A549 (cell line): ENCODE results near the gene TAX1BP1. TPM values are rescaled to one million over a fixed set of nuclear protein-coding genes. Genes with fewer than 3 reads are reported as not detected.

Source experiments
- ATAC-seq, 2 experiments: fragments of 200-7000 bp in 1 of 2; fragments of >200 bp in 1 of 2; cut with Nextera tagmentation in 1 of 2; cut with Tn5 transposase in 1 of 2; 3 replicates each; pipeline versions ENCODE4 v1.8.0 to v1.9.1; 2018 to 2020; ENCODE audit warnings: mild to moderate bottlenecking in 1 of 2, moderate library complexity in 1 of 2
- CTCF ChIA-PET: fragments of 300-600 bp; sonication (Branson Sonifier 250); formaldehyde crosslinking; extraction: SDS; loops from one replicate; lab custom pipeline; 2021; ENCODE audit warnings: antibody characterized with exemption, inconsistent platforms; lab: Yijun Ruan, JAX
- POLR2A ChIA-PET: fragments of 350-600 bp; formaldehyde crosslinking; extraction: SDS; loops from one replicate; lab custom pipeline; 2021; ENCODE audit warnings: antibody characterized with exemption, inconsistent platforms; lab: Yijun Ruan, JAX
- DNase-seq, 2 experiments: peaks; one replicate each; pipeline versions ENCODE4 v3.0.0 to v3.0.0-alpha.2; 2011 to 2016; ENCODE audit warnings: low read depth in 1 of 2, low spot score in 1 of 2
- FAIRE-seq: peaks from 2 replicates; lab custom pipeline; 2011; peaks lifted over from hg19 to GRCh38; lab: Jason Lieb, UNC
- H3K27ac ChIP-seq, 2 experiments: fragments of >200 bp; sonication (Bioruptor Twin); formaldehyde crosslinking; 3 replicates each; pipeline ENCODE4 v1.5.1; 2016 to 2017
- H3K4me1 ChIP-seq: fragments of >200 bp; sonication (Bioruptor Twin); formaldehyde crosslinking; 3 replicates; pipeline ENCODE4 v1.6.1; 2016
- H3K4me2 ChIP-seq: fragments of >200 bp; sonication (Bioruptor Twin); formaldehyde crosslinking; 3 replicates; pipeline ENCODE4 v1.6.1; 2016
- H3K4me3 ChIP-seq: fragments of >200 bp; sonication (Bioruptor Twin); formaldehyde crosslinking; 3 replicates; pipeline ENCODE4 v1.5.1; 2016
- H3K9me3 ChIP-seq: fragments of >200 bp; sonication (Bioruptor Twin); formaldehyde crosslinking; 3 replicates; pipeline ENCODE4 v1.6.1; 2016
- CEBPB ChIP-seq, 2 experiments: fragments of >200 bp in 1 of 2; sonication (Bioruptor Twin) in 1 of 2; formaldehyde crosslinking in 1 of 2; IDR thresholded peaks; 2 replicates each; pipeline ENCODE4 v1.6.1; 2012 to 2016
- CHD2 ChIP-seq: fragments of 150-350 bp; IDR thresholded peaks from 2 replicates; pipeline ENCODE4 v1.6.1; 2014; ENCODE audit warnings: low read length; ENCODE audit not compliant: partially characterized antibody
- CHD4 ChIP-seq: fragments of 200-600 bp; sonication (generic); IDR thresholded peaks from 2 replicates; pipeline ENCODE4 v1.6.1; 2016; ENCODE audit warnings: antibody characterized with exemption, mild to moderate bottlenecking, borderline replicate concordance
- EHMT2 ChIP-seq: fragments of 200-600 bp; sonication (generic); IDR thresholded peaks from 2 replicates; pipeline ENCODE4 v1.6.1; 2016; ENCODE audit warnings: antibody characterized with exemption, low read depth, mild to moderate bottlenecking, moderate library complexity
- ESRRA ChIP-seq: fragments of 150-350 bp; IDR thresholded peaks from 2 replicates; pipeline ENCODE4 v1.6.1; 2014; ENCODE audit warnings: mild to moderate bottlenecking, low read length, borderline replicate concordance
- GATA3 ChIP-seq: IDR thresholded peaks from 2 replicates; pipeline ENCODE4 v1.6.1; 2012; ENCODE audit warnings: borderline replicate concordance
- HOXA7 ChIP-seq: fragments of 250-450 bp; sonication (Bioruptor Pico); IDR thresholded peaks from 2 replicates; pipeline ENCODE4 v1.5.0; 2020; ENCODE audit warnings: mild to moderate bottlenecking, moderate library complexity
- HOXB5 ChIP-seq: fragments of 250-450 bp; sonication (Bioruptor Pico); IDR thresholded peaks from 2 replicates; pipeline ENCODE4 v1.5.0; 2020; ENCODE audit warnings: mild to moderate bottlenecking, moderate library complexity
- JUN ChIP-seq, 2 experiments: fragments of >200 bp; sonication (Bioruptor Twin); formaldehyde crosslinking; IDR thresholded peaks; 2 replicates in 1 of 2; 3 replicates in 1 of 2; pipeline ENCODE4 v1.6.1; 2016 to 2017
- JUNB ChIP-seq: fragments of >200 bp; sonication (Bioruptor Twin); formaldehyde crosslinking; IDR thresholded peaks from 2 replicates; pipeline ENCODE4 v1.6.1; 2016
- KDM1A ChIP-seq: fragments of 200-600 bp; sonication (generic); IDR thresholded peaks from 2 replicates; pipeline ENCODE4 v1.6.1; 2016; ENCODE audit warnings: low read depth, mild to moderate bottlenecking
- MAFK ChIP-seq: fragments of 450-650 bp; IDR thresholded peaks from 2 replicates; pipeline ENCODE4 v1.6.1; 2014; ENCODE audit not compliant: partially characterized antibody
- MYC ChIP-seq: IDR thresholded peaks from 2 replicates; pipeline ENCODE4 v1.6.1; 2012; ENCODE audit warnings: mild to moderate bottlenecking, inconsistent platforms, low read length, improper control_type of control experiment, borderline replicate concordance
- PHF8 ChIP-seq: fragments of 200-600 bp; sonication (generic); IDR thresholded peaks from 2 replicates; pipeline ENCODE4 v1.6.1; 2016; ENCODE audit warnings: low read depth, mild to moderate bottlenecking, antibody characterized with exemption, moderate library complexity, borderline replicate concordance
- POLR2AphosphoS2 ChIP-seq: conservative IDR thresholded peaks from 2 replicates; pipeline ENCODE4 v1.6.1; 2012; ENCODE audit warnings: low read length, improper control_type of control experiment, inconsistent platforms
- SMC3 ChIP-seq: fragments of >200 bp; sonication (Bioruptor Twin); formaldehyde crosslinking; IDR thresholded peaks from 3 replicates; pipeline ENCODE4 v1.6.1; 2018; ENCODE audit warnings: inconsistent platforms
- SREBF2 ChIP-seq: fragments of 450-650 bp; IDR thresholded peaks from 2 replicates; pipeline ENCODE4 v1.6.1; 2014; ENCODE audit warnings: mild to moderate bottlenecking, moderate library complexity
- TP53 ChIP-seq: fragments of 250-450 bp; sonication (Bioruptor Pico); IDR thresholded peaks from 2 replicates; pipeline ENCODE4 v1.5.0; 2021; ENCODE audit warnings: mild to moderate bottlenecking, moderate library complexity
- ZC3H11A ChIP-seq: fragments of 450-650 bp; IDR thresholded peaks from 2 replicates; pipeline ENCODE4 v1.6.1; 2014; ENCODE audit warnings: antibody characterized with exemption, mild to moderate bottlenecking
- WGBS: methylation state at CpG from one replicate; pipeline ENCODE4 v1.1.6; 2017; ENCODE audit errors: missing lambda C conversion rate; 5-methylcytosine and 5-hydroxymethylcytosine counted together
- polyA plus RNA-seq, 4 experiments: library from polyadenylated mRNA; depleted of rRNA in 3 of 4; stranded (reverse); fragments of >200 nt; fragmentation: RNase III in 1 of 4; extraction: RNeasy Plus Mini Kit Qiagen cat#74134 plus additional on column Dnase treatment in 1 of 4; gene quantifications; 2 replicates in 3 of 4; 3 replicates in 1 of 4; pipeline ENCODE4 v1.2.3, GENCODE V29; 2011 to 2017
- TF ChIP-seq, protein P1 (sequence below): IDR thresholded peaks from 2 replicates; pipeline ENCODE4 v1.6.1; 2012
- TF ChIP-seq, protein P2 (sequence below): fragments of 250-450 bp; sonication (Bioruptor Pico); IDR thresholded peaks from 2 replicates; pipeline ENCODE4 v1.5.0; 2021; ENCODE audit warnings: mild to moderate bottlenecking, moderate library complexity, borderline replicate concordance

Gene TAX1BP1
- polyA plus RNA-seq, 2 of the 4 experiments (the other 2 are of a cell fraction) = 105 to 180 TPM

DNA sequence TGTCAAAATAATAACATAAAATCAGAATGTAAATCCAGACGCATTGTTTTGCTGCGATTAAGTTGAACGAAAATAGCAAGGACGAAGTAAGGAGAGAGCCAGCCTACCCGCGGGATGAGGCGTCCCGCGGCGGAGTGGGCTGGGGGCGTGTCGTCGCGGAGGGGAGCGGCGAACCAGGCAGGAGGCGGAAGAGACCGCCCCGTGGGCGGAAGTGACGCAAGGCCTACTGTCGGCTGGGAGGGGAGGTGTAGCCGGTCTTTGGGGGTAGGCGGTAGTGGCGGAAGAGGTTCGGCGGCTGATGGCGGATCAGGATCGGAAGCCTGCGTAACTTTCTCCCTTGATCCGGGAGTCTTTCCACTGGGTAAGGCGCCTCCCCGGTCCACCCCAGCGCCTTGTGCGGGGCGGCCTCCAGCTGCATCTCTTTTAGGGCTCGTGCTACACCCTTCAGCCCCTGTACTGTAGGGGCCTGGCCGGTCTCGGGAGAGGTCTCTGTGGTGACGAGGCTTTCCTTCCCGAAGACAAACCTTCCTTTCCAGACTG, at the start of gene TAX1BP1 (continued):
- TF ChIP-seq POLR2AphosphoS2 = no peak
- no peak for TF ChIP-seq SREBF2
- no peak for TF ChIP-seq GATA3
- TF ChIP-seq TP53 = peak; percentile 37; the same call in 1 of the 2 replicates
- no peak for TF ChIP-seq ZC3H11A
- no peak for TF ChIP-seq SMC3
- no peak for TF ChIP-seq CHD4
- TF ChIP-seq MYC = no peak
- TF ChIP-seq HOXB5 = 0 out of 2 replicates have a peak, but pooled peaks have one; percentile 23
- no peak for TF ChIP-seq ESRRA
- no peak for TF ChIP-seq HOXA7 (CRISPR knock-in tag)
- TF ChIP-seq, protein P1, sequence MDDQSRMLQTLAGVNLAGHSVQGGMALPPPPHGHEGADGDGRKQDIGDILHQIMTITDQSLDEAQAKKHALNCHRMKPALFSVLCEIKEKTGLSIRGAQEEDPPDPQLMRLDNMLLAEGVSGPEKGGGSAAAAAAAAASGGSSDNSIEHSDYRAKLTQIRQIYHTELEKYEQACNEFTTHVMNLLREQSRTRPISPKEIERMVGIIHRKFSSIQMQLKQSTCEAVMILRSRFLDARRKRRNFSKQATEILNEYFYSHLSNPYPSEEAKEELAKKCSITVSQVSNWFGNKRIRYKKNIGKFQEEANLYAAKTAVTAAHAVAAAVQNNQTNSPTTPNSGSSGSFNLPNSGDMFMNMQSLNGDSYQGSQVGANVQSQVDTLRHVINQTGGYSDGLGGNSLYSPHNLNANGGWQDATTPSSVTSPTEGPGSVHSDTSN = no peak
- TF ChIP-seq, all 56 proteins: peak for 7

DNA sequence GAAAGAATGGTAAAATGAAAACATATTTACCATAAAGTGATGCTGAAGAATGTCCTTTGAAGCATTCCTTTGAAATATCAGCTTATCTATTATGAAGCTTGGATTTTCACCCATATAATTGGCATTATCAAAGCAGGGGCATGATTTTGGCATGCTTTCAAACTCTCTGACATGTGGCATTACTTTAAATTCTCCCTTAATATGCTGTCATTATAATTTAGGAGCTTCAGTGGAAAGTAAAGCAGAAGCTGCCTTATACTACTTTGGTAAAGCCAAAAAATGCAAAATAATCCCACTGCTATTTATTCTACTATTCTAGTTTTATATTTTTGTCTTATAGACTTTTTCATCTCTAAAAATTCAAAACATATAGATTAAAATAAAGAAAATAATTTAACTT, 49.3 kb upstream of the TAX1BP1 start:
- DNase-seq (no peak), FAIRE-seq (no peak), ATAC-seq (no peak)
- no peaks in the 10 kb centered on the region for H3K9me3 ChIP-seq
- no peak overlapping the region for H3K4me2 ChIP-seq
- POLR2A ChIA-PET = no interaction called here
- no peak overlapping the region for H3K27ac ChIP-seq
- CTCF ChIA-PET = interaction anchor here (0.6 to 1.2 kb wide), 3 partner anchors 9 to 441 kb away, joined by 3 read pairs; no protein-coding TSS in a partner anchor
- H3K4me3 ChIP-seq = no peak overlapping the region
- TF ChIP-seq CHD2 (no peak), JUN (IDR thresholded peaks at IDR 0.05) (no peak), PHF8 (no peak), KDM1A (no peak), POLR2AphosphoS2 (no peak), SREBF2 (no peak), JUNB (no peak)
- TF ChIP-seq, protein P2, sequence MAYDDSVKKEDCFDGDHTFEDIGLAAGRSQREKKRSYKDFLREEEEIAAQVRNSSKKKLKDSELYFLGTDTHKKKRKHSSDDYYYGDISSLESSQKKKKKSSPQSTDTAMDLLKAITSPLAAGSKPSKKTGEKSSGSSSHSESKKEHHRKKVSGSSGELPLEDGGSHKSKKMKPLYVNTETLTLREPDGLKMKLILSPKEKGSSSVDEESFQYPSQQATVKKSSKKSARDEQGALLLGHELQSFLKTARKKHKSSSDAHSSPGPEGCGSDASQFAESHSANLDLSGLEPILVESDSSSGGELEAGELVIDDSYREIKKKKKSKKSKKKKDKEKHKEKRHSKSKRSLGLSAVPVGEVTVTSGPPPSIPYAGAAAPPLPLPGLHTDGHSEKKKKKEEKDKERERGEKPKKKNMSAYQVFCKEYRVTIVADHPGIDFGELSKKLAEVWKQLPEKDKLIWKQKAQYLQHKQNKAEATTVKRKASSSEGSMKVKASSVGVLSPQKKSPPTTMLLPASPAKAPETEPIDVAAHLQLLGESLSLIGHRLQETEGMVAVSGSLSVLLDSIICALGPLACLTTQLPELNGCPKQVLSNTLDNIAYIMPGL (CRISPR knock-in tag) = no peak
- peaks cover 11% of the 10 kb centered on the region for H3K4me1 ChIP-seq

DNA sequence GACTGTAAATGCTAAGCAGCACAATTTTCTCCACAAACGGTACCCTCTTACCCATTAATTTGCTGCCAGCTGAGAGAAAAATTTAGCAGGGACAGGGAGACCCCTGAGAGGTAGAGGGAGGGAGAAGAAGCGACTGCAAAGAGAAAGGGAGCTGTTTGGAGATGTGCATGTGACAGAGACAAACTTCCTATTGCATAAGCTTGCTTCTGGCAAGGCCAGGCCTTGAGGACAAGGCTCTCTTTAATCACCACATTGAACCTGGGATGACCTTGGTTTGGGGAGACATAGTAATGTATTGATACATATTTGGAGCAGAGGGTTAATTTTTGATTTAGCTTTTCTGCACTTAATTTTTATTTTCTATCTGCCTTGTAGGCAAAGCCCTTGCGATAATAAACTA, 46.2 kb upstream of the TAX1BP1 start:
- DNase-seq (no peak), FAIRE-seq (no peak), ATAC-seq (no peak)
- Histone ChIP-seq H3K9me3 (no peaks in the 10 kb centered on the region), H3K4me1 (peaks cover 23% of the 10 kb centered on the region), H3K27ac (peak overlapping the region in 1 of 2 experiments; percentile 44; a peak in 2 of 6 replicates), H3K4me3 (no peak overlapping the region), H3K4me2 (peak overlapping the region; percentile 47)
- ChIA-PET CTCF (interaction anchor here (1.4 to 2.7 kb wide), 3 partner anchors 83 to 400 kb away, joined by 3 to 6 read pairs (median 4); no protein-coding TSS in a partner anchor), POLR2A (interaction anchor here (1.0 kb wide), 1 partner anchor 47 kb away, joined by 4 read pairs; the partner anchor contains the start of gene TAX1BP1)
- 79% methylated on average over 3 of the region's 3 CpGs for WGBS
- TF ChIP-seq MAFK (no peak), CEBPB (IDR thresholded peaks at IDR 0.05) (peak; percentile 15 to 36; a peak in 1 of 4 replicates), EHMT2 (no peak)
- TF ChIP-seq, all 56 proteins: peak for 1
